Esophagus mucosa (tissue), 1 donor: Measurements from ENCODE around the gene OBP2B. TPM values are rescaled to one million over a fixed set of nuclear protein-coding genes. Genes with fewer than 3 reads are reported as not detected.
A peak's percentile ranks its signal among the peaks of the same experiment; 100 is the strongest.
"Not testable (repeated sequence)": the region's sequence is repeated elsewhere in the genome, so short reads cannot be mapped to it uniquely, and the experiment has no call there.

Experiments
- ATAC-seq: fragments of 200-7000 bp; cut with Tn5 transposase; one replicate; pipeline ENCODE4 v1.9.1; 2020
- total RNA-seq: library from RNA; stranded (reverse); gene quantifications from one replicate; pipeline ENCODE4 v1.2.4, GENCODE V29; 2023
- donor health status: DM: yes; HTN: yes; CAD: no.

Gene OBP2B, protein sequence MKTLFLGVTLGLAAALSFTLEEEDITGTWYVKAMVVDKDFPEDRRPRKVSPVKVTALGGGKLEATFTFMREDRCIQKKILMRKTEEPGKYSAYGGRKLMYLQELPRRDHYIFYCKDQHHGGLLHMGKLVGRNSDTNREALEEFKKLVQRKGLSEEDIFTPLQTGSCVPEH
- total RNA-seq = not detected

DNA sequence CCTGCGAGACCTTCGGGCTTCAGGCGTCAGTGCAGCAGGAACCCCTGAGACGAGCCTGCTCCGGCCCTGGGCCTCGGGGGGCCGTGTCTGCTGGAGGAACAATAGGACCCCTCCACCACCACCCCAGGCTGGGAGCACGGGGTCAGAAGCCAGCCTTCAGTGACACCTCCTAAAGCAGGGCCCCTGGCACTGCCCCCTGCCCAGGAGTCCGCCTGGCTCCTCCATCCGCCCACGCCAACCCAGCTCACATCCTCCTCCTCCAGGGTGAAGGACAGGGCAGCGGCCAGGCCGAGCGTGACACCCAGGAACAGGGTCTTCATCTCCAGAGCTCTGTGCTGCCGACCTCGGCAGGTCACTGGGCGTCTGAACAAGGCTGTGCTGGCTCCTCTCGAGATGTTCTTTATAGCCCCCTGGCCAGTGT, at the start of gene OBP2B:
TSS of gene OBP2B (minus strand) at position 371 of the 421 bp plus-strand sequence. CDS start at position 320, 51 bp downstream.
- peak; percentile 10 for ATAC-seq

DNA sequence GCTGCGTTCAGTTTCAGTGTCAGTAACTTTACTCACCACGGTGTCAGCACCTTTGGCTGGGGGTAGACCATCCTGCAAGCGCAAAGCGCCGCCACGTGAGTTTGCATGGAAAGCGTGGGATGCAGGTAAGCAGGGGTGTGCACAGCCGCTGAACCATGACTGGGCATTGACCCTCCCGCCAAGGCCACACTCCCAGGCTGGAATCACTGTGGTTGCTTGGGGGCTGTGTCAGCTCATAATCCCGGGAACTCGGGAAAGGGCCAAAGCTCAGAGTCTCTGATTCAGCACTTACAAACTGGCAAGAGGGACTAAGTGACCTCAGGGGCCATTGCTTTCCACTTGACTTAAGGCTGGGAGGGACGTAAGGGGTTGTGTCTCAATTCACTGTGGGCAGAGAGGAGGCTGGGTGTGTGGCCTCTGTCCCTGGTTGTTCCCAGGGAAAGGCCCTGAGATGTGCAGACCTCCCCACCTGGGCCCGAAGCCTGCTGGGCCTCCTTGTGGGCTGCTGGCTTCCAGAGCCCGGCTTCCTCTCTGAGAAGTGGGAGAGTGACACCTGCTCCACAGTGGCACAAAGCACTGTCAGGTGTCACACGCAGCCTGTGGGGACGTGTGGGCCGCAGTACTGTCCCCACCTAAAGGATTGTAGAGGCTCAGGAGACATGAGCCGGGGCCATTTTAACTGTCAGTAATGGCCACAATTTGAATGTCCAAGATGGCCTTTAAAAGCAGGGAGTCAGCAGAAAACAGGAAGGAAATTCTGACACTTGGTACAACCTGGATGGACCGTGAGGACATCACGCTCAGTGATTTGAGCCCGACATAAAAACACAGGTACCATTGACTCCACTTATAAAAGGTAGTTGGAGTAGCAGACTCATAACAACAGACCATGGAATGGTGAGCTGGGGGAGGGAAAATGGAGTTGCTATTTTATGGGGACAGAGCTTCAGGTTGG, 49.3 kb upstream of the OBP2B start:
- ATAC-seq = no peak

DNA sequence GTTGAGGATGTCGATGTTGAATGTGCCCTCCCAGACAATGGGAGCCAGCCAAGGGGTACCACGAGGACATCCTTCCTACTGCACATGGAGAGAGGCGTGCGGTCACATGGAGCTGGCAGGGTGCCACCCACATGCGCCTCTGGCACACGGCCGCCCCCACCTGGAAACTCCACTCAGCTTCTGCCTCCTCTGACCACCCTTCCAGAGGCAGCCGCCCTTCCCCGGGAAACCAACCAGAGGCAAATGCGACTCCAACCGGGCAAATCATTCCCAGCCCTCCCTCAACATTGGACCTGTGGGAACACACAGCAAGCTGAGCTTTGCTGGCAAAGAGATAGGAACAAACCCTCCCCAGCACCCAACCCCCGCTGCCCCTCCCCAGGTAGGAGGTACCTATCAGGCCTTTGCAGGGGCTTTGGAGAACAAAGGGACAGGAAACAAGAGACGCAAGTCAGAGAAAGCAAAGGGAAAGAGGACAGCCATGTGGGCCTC, 48.5 kb upstream of the OBP2B start:
- no peak for ATAC-seq

DNA sequence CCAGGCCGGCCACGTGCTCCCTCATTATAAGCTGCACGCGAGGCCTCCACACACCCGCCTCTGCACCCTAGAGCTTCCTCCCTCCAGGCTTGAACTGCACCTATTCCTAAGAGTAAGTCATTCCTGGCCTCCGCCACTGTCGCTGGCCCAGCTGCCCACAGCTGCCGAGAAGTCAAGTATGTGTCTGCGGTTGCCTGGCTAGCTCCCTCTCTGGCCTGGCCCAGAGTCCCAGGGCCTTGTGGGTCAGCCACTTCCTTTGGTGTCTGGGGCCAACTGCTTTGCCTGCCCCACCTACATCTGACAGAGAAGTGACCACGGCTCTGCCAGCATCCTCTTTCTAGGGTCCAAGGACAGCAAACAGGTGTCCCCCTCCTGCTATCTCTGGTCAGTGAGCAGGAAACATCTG, 47.6 kb upstream of the OBP2B start:
- ATAC-seq = no peak

DNA sequence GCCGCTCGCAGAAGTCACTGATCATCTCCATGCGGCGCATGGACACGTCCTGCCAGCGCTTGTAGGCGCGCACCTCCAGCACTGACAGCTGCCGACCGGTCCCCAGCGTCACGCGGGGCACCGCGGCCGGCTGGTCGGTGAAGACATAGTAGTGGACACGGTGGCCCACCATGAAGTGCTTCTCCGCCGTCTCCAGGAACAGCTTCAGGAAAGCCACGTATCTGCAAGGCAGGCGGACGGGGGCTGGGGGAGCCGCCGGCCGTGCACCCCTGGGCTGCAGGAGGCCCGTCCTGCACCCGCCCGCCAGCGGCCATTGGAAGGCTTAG, 47.0 kb upstream of the OBP2B start:
- no peak for ATAC-seq

DNA sequence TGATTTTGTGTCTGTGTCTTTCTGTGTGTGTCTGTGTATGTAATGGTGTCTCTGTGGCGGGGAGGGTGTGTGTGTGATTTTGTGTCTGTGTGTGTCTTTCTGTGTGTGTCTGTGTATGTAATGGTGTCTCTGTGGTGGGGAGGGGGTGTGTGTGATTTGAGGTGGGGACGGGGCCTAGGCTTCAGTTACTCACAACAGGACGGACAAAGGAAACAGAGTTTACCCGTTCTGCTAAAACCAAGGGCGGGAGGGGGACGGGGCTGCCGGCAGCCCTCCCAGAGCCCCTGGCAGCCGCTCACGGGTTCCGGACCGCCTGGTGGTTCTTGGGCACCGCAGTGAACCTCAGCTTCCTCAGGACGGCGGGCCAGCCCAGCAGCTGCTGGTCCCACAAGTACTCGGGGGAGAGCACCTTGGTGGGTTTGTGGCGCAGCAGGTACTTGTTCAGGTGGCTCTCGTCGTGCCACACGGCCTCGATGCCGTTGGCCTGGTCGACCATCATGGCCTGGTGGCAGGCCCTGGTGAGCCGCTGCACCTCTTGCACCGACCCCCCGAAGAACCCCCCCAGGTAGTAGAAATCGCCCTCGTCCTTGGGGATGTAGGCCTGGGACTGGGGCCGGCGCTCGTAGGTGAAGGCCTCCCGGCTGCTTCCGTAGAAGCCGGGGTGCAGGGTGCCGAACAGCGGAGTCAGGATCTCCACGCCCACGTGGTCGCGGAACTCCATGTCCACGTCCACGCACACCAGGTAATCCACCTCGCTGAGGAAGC, 46.5 kb upstream of the OBP2B start:
- no peak for ATAC-seq

DNA sequence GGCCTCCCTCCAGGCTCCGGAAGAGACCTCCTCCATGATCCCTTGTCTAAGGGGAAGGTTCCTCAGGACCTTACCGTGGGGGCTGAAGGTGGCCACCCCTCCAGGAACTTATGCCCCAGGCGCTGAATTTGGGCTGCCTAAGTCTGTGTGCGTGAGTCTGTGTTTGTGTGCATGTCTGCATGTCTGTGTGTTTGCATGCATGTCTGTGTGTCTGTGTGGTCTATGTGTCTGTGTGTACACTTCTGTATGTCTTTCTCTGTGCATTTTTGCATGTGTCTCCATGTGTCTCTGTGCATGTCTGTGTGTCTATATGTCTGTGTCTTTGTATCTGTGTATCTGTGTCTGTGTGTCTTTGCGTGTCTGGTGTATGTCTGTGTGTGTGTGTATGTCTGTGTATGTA, 45.4 kb upstream of the OBP2B start:
- ATAC-seq = no peak

DNA sequence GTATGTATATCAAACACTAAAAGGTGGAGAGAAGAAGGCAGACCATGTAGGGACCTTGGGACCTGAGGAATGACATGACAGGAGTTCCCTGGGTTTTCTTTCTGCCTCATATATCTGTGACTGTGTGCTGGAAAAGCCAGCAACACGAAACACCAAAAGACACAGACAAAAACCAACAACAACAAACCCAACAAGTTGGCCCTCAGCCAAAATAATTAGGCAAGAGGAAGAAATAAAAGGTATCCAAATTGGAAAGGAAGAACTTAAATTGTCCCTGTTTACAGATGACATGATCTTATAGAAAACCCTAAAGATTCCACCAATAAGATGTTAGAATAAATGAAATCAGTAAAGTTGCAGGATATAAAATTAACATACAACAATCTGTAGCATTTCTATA, 44.2 kb upstream of the OBP2B start:
- ATAC-seq = no peak

DNA sequence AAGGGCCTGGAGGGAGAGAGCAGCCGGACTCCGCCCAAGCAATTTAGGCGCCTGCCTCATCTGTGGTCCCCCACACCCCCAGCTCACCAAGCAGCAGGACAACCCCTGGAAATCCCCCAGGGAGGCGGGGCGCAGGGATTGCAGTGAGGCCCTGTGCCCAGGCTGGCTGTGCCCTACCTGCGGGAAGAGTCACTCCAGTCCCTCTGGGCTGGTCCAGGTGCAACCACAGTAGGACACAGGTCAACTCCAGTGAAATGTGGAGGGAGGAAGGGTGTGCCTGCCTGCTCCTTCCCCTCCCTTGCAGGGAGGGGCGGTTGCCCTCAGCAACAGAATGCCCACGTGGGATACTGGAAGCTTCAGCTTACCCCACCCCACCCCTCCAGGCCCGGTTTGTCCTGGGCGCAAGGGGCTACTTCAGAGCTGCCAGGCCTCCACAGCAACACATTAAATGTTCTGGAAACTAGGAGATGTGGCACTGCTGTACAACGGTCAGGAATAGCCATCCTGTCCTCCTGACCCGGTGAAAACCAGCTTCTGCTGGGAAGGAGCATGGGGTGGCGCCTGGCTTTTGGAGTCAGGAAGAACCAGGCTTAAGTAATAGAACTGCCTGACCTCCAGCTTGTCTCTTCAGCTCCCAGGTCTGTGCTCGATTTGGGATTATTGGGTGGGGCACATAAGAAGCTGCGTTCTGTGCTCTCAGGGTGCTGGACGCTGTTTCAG, 43.4 kb upstream of the OBP2B start:
- peak; percentile 96 for ATAC-seq

DNA sequence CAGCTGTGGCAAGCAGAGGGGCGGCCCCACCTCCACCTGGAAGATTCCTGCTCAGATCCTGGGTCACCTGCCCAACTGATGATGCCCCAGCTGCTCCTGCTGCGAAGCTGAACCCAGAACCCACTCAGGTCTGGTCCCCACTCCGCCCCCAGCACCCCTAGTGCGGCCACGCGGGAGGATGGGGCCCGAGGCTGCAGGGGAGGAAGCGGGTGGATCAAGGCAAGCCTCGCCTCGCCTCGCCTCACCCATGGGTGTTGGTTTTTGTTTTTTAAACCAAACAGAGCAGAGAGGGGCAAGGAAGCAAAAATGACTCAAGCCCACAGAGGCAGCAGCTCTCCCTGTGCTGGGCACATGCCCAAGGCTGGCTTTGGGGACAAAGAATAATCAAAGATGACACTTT, 42.7 kb upstream of the OBP2B start:
- peak; percentile 73 for ATAC-seq

DNA sequence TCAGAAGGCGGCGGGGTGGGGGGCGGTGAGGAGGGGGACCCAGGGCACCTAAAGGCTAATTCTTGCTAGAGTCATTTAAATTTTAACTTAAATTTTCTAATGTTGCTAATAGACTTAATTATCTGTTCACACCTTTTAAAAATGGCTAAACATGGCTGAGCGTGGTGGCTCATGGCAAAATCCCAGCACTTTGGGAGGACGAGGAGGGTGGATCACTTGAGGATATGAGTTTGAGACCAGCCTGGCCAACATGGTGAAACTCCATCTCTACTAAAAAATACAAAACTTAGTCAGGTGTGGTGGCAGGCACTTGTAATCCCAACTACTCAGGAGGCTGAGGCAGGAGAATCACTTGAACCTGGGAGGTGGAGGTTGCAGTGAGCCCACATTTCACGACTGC, 42.2 kb upstream of the OBP2B start:
- ATAC-seq = not testable (repeated sequence)

DNA sequence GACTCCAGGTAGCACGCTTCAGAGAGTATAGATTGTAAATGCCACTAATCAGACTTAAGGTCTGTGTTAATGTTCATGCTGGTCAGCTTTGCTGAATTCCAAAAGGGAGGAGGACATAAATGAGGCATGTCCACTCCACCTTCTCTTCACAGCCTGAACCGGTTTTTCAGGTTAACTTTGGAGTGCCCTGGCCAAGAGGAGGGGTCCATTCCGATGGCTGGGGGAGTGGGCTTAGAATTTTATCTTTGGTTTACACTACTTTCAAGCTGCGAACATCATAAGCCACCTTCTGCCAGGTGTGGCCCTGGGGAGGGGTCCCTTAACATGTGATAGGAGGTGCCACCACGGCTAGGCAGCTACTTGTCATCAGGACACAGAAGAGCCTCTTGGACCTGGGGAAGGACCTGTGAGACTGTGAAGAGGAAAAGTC, 41.7 kb upstream of the OBP2B start:
- ATAC-seq = no peak

DNA sequence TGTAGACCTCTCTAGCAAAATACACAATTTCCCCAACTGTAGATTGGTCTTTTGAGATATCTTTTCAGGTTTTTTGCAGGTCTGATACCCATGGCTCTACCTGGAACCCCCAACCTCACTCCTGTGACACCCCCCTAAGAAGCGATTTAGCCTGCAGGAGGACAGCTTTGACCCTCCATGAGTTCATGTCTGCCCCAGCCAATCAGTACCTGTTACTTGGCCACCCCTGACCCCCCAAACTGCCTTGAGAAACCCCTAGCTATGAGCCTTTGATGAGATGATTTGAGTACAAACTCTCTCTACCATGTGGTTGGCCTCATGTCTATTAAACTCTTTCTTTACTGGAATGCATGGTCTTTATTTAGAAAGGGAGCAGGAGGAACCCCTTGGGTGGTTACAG, 40.3 kb upstream of the OBP2B start:
- no peak for ATAC-seq

DNA sequence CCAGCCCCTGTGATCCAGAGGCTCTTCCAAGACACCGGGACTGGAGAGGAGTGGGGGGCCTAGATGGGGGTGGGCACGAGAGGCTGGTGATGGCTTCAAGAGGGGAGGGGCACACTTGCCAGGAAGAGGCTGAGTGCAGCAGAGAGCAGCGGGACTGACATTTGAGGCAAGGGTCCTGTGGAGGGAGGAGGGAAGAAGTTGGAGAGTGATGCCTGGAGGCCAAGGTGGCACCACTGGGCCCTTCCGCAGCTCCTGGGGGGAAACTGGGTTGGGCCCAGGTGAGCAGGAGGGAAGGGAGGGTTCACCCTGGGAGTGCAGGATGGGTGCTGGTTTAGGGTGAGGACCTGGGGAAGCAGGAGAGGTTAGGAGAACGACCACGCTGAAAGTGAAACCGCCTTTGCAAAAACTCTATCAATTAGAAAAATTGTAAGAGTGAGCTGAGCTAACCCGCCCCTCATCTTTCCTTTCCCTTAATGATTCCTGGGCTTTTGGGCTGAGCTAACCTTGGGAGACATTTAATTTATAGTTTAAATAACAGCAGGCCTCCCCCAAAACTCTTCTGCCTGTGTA, 39.8 kb upstream of the OBP2B start:
- no peak for ATAC-seq

DNA sequence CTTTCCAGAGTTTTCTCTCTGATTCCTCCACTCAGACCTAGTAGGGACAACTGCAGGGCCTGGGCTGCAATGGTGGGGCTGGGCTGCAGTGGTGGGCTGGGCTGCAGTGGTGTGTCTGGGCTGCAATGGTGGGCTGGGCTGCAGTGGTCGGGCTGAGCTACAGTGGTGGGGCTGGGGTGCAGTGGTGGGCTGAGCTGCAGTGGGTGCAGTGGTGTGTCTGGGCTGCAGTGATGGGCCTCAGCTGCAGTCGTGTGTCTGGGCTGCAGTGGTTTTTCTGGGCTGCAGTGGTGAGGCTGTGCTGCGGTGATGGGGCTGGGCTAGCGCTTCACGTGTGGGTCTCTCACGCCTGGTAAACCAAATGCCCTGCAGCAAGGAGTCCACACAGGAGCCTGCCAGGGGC, 38.6 kb upstream of the OBP2B start:
- no peak for ATAC-seq

DNA sequence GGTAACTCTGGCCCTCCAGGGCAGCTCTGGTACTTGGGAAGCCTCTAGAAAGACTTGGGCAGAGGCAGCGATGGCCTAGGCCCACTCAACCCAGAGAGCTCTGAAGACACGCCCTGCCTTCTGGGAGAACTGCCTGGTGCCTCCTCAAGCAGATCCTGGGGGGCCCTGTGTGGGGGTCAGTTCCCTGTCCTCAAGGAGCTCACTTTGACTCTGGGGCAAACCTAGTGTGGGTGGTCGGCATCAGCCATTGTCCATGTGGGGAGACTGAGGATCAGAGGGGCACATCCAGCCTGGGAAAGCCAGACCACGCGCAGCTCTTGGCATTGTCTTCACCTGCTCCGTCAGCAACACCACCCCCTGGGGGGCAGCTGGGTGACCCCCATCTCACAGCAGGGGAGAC, 37.9 kb upstream of the OBP2B start:
- ATAC-seq = no peak

DNA sequence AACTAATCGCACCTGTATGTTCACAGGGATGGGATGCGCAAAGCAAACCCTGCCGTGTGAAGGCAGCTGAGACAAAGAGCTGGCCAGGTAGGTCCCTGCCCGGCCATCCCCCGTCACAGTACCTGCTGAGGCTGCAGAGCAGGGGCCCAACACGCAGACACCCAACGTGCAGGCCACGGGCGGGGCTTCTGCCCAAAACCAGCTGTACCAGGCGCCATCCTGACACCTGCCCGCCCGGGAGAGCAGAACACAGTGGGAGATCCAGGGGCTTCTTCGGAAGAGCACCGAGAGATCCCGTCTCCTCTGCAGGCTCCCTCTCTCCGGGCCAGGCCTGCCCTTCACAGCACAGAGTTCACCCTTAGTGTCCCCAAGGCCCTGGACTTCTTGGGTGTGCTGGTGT, 37.5 kb upstream of the OBP2B start:
- peak; percentile 6 for ATAC-seq

DNA sequence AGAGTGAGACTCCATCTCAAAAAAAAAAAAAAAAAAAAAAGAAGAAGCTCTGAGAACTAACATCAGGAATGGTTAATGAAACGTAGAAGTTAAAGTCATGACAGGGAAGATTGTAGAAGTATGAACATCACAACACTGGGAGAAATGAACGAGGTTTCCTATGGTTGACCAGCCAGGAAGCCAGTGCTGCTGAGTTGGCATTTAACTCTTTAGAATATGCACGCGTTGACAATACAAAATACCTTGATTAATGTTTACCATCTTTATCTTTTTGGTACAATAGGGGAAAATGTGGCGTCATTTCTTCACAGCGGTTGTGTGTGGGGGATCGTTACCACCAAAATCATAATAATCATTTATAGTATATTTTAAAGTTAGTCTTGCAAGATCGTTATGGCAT, 33.9 kb upstream of the OBP2B start:
- no peak for ATAC-seq

DNA sequence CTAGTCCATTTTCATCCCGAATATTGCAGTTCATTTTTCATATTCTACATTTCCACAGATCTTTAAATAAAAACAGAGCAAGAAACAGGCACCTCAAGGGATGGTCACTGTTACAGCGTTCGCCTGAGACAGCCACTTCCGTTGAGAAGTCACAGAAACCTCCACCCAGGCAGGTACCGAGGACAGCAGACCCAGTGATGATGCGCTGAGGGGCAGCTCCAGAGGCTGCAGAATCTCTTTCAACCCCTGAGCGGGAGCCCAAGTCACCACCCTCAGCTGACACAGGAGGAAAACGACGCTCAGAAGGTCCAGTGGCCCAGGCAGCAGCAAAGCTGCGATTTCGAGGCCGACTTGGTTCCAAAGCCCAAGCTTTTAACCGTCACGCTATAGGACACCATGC, 33.2 kb upstream of the OBP2B start:
- no peak for ATAC-seq

DNA sequence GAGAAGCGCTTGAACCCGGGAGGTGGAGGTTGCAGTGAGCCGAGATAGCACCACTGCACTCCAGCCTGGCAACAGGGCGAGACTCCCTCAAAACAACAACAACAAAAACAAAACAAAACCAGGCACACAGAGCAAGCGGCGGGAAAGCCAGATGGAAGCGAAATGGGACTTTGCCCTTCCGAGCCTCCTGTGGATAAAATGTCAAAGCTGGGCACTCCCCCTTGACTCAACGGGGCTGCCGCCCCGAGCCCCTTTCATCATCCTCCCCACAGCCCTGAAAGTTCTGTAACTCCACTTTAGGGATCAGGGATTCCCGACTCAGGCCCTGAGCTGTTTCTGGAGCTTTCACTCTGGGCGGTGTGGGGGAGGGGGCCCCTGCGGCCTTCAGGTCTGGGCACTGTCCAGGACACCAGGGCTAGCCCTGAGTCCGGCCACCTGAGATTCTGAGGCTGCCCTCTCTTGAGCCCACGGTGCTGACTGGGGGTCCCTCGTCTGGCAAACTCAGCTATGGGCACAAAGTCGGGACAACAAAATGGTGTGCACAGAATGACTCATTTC, 30.6 kb upstream of the OBP2B start:
- ATAC-seq = no peak

DNA sequence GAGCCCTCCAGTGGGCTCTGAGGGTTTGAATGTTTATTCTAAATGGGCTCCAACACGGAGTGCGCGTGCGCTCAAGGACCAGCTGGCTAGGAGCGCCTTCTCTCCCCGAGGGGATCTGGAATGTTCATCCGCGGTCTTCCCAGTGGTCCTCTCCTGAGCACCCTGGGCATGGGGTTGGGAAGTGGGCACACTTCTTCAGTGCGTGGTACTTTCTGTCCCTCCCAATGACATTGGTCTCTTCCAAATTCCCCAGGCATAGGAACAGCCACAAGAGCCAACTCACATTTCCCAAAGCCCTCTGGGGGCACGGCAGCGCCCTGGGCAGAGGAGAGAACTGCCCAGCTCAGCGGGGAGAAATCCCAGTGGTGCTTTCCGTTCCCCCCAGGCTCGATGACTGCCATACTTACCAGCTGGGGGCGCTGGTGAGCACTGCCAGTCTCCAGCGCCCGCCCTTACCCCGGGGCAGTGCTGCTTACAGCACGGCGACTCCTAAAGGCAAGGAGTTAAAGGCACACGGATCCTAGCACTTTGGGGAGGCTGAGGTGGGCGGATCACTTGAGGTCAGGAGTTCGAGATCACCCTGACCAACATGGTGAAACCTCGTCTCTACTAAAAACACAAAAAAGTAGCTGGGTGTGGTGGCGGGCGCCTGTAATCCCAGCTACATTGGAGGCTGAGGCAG, 29.9 kb upstream of the OBP2B start:
- peak; percentile 78 for ATAC-seq
